ENCODE data around the gene RASAL2.
"Not testable (repeated sequence)": the region's sequence is repeated elsewhere in the genome, so short reads cannot be mapped to it uniquely, and the experiment has no call there.

The RASAL2 gene

DNA sequence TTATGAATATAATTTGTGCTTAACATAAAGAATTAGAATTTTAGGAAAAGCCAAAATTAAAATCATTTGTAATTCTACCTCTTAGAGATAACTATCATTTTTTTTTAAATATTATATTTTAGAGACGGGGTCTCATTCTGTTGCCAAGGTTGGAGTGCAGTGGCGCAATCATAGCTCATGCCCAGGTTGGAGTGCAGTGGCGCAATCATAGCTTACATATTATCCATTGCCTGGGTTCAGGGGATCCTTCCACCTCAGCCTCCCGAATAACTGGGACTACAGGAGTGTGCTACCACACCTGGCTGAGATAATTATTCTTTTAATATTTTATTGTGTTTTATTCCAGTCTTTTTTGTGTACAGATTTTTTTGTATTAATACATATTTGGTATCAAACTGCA, 8.3 kb downstream of the RASAL2 start:
- Histone ChIP-seq H3K4me1 (ENCODE audit: control insufficient read depth, insufficient read depth, low read length) (peaks cover 15% of the 10 kb centered on the region), H3K27ac (ENCODE audit: low read depth, low read length) (no peak overlapping the region), H3K27me3 (ENCODE audit: control insufficient read depth, insufficient read depth, low read length) (no peaks in the 10 kb centered on the region), H3K9ac (ENCODE audit: low read length) (no peak overlapping the region), H3K36me3 (ENCODE audit: control insufficient read depth, insufficient read depth, low read length) (no peaks in the 10 kb centered on the region), H3K4me3 (ENCODE audit: low read length) (no peak overlapping the region)

- Histone ChIP-seq H3K27me3 (ENCODE audit: control insufficient read depth, insufficient read depth, low read length) (no peaks in the 10 kb centered on the region), H3K4me3 (ENCODE audit: low read length) (no peak overlapping the region), H3K9ac (ENCODE audit: low read length) (no peak overlapping the region), H3K27ac (ENCODE audit: low read depth, low read length) (no peak overlapping the region), H3K36me3 (ENCODE audit: control insufficient read depth, insufficient read depth, low read length) (no peaks in the 10 kb centered on the region), H3K4me1 (ENCODE audit: control insufficient read depth, insufficient read depth, low read length) (no peaks in the 10 kb centered on the region)
Observed at GRCh38 chr1:178107823-178108222, 13.9 kb downstream of the RASAL2 start.

DNA sequence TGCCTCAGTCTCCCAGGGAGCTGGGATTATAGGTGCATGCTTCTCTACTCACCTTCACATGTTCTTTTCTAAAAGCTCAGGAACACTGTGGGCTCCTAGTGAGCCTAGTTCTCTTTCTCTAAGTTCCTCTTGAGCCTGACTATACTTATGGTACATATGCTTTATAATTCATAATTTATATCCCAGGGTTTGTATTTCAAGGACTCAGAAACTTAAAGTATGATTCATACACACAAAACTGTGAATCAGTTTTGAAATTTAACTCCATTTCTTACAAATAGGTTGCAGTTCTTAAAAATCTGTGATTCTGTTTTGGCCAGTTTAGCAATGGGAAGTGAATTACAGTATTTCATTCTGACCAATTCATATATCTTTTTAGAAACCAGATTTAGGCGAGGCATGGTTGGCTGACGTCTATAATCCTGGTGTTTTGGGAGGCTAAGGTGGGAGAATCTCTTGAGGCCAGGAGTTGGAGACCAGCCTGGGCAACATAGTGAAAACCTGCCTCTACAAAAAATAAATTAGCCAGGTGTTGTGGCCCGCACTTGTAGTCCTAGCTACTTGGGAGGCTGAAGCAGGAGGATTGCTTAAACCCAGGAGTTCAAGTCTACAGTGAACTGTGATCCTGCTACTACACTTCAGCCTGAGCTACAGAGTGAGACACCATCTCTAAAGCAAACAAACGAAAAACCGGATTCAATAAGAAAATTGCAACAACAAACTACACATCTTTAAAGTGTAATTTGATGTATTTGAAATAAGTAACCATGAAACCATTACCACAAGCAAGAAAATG, 15.6 kb downstream of the RASAL2 start:
- H3K27me3 ChIP-seq (ENCODE audit: control insufficient read depth, insufficient read depth, low read length): no peaks in the 10 kb centered on the region
- H3K9ac ChIP-seq (ENCODE audit: low read length): no peak overlapping the region
- no peaks in the 10 kb centered on the region for H3K4me1 ChIP-seq (ENCODE audit: control insufficient read depth, insufficient read depth, low read length)
- H3K4me3 ChIP-seq (ENCODE audit: low read length): no peak overlapping the region
- no peak overlapping the region for H3K27ac ChIP-seq (ENCODE audit: low read depth, low read length)
- no peaks in the 10 kb centered on the region for H3K36me3 ChIP-seq (ENCODE audit: control insufficient read depth, insufficient read depth, low read length)

- Histone ChIP-seq H3K27ac (ENCODE audit: low read depth, low read length) (no peak overlapping the region), H3K4me1 (ENCODE audit: control insufficient read depth, insufficient read depth, low read length) (no peaks in the 10 kb centered on the region), H3K36me3 (ENCODE audit: control insufficient read depth, insufficient read depth, low read length) (no peaks in the 10 kb centered on the region), H3K4me3 (ENCODE audit: low read length) (no peak overlapping the region), H3K27me3 (ENCODE audit: control insufficient read depth, insufficient read depth, low read length) (no peaks in the 10 kb centered on the region), H3K9ac (ENCODE audit: low read length) (no peak overlapping the region)
Observed at GRCh38 chr1:178115260-178115659, 21.4 kb downstream of the RASAL2 start.

GRCh38 chr1:178118524-178118923, 24.6 kb downstream of the RASAL2 start:
- no peaks in the 10 kb centered on the region for H3K36me3 ChIP-seq (ENCODE audit: control insufficient read depth, insufficient read depth, low read length)
- no peaks in the 10 kb centered on the region for H3K4me1 ChIP-seq (ENCODE audit: control insufficient read depth, insufficient read depth, low read length)
- H3K27ac ChIP-seq (ENCODE audit: low read depth, low read length): no peak overlapping the region
- H3K27me3 ChIP-seq (ENCODE audit: control insufficient read depth, insufficient read depth, low read length): no peaks in the 10 kb centered on the region
- H3K4me3 ChIP-seq (ENCODE audit: low read length): no peak overlapping the region
- H3K9ac ChIP-seq (ENCODE audit: low read length): no peak overlapping the region

DNA sequence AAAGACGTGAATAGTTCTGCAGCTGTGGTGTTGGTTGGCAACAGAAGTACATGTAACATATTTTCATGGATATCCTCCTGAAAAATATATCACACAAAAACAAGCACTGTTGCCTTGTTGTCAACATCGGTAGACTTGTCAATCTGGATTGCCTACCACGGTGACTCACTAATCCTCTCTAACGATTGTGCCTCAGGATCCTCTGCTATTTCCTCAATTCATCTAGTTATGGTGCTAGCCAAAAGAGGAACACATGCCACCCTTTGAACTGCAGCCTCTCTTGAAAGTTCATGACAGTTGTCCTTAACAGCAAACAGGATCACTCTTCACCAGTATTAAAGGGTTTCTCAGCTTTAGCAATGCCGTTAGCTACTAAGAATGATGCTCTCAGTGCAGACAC, 25.7 kb downstream of the RASAL2 start:
- Histone ChIP-seq H3K36me3 (ENCODE audit: control insufficient read depth, insufficient read depth, low read length) (no peaks in the 10 kb centered on the region), H3K4me3 (ENCODE audit: low read length) (no peak overlapping the region), H3K4me1 (ENCODE audit: control insufficient read depth, insufficient read depth, low read length) (no peaks in the 10 kb centered on the region), H3K27ac (ENCODE audit: low read depth, low read length) (no peak overlapping the region), H3K9ac (ENCODE audit: low read length) (no peak overlapping the region), H3K27me3 (ENCODE audit: control insufficient read depth, insufficient read depth, low read length) (no peaks in the 10 kb centered on the region)

DNA sequence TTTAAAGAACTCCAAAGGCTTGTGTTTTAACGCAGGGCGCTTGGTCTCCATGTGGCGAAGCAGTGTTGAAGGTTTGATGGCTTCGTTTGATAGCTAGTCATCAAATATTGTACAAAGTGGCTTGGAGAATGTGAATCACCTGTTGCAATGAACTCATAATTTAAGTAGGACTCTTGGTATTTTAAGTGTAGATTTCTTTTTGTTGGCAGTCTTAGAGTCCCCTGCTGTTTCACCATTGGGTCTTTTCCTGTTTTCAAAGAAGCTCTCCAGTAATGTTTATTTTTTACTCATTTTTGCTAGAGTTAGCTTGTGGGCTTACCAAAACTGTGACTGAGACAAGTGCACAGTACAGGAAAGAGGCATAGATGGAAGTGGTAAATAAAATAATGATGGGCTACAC, 26.2 kb downstream of the RASAL2 start:
- Histone ChIP-seq H3K9ac (ENCODE audit: low read length) (no peak overlapping the region), H3K36me3 (ENCODE audit: control insufficient read depth, insufficient read depth, low read length) (no peaks in the 10 kb centered on the region), H3K27ac (ENCODE audit: low read depth, low read length) (no peak overlapping the region), H3K27me3 (ENCODE audit: control insufficient read depth, insufficient read depth, low read length) (no peaks in the 10 kb centered on the region), H3K4me3 (ENCODE audit: low read length) (no peak overlapping the region), H3K4me1 (ENCODE audit: control insufficient read depth, insufficient read depth, low read length) (no peaks in the 10 kb centered on the region)

DNA sequence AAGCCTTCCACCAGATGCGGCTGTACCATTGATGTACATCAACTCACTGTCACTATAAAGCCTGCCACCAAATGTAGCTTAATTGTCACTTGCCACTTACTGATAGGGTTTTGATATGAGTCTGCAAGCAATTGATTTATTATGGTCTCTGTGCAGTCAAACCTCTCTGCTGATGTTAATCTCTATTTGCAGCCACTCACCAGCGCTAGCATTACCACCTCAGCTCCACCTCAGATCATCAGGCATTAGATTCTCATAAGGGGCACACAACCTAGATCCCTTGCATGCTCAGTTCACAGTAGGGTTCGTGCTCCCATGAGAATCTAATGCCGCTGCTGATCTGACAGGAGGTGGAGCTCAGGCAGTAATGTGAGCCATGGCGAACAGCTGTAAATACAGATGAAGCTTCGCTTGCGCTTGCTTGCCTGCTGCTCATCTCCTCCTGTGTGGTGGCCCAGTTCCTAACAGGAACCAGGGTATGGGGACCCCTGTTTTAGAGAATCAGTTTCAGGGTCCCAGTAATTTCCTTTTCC, 26.7 kb downstream of the RASAL2 start:
- not testable (repeated sequence) for H3K27ac ChIP-seq (ENCODE audit: low read depth, low read length); H3K27me3 ChIP-seq (ENCODE audit: control insufficient read depth, insufficient read depth, low read length); H3K9ac ChIP-seq (ENCODE audit: low read length); H3K4me3 ChIP-seq (ENCODE audit: low read length); H3K4me1 ChIP-seq (ENCODE audit: control insufficient read depth, insufficient read depth, low read length); H3K36me3 ChIP-seq (ENCODE audit: control insufficient read depth, insufficient read depth, low read length)

DNA sequence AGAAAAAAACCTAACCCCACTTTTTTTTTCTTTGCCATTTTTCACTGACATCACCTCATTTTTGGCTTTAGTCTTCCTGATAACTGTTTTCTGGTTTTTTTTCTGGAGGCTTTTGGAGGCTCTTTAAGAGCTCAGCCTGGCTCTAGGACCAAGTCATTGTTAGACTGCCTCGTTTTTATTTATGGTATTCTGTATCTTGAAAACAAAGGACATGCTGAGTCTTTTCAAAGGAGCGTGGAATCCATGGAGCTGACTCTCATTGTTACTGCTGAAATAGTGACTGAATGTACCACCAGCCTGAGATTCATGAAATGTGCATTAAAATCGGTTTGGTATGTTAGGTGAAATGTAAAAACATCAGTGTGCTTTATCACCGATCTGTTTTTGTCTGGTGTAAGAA, 28.0 kb downstream of the RASAL2 start:
- H3K27ac ChIP-seq (ENCODE audit: low read depth, low read length): no peak overlapping the region
- H3K4me1 ChIP-seq (ENCODE audit: control insufficient read depth, insufficient read depth, low read length): no peaks in the 10 kb centered on the region
- H3K4me3 ChIP-seq (ENCODE audit: low read length): no peak overlapping the region
- no peaks in the 10 kb centered on the region for H3K36me3 ChIP-seq (ENCODE audit: control insufficient read depth, insufficient read depth, low read length)
- no peaks in the 10 kb centered on the region for H3K27me3 ChIP-seq (ENCODE audit: control insufficient read depth, insufficient read depth, low read length)
- no peak overlapping the region for H3K9ac ChIP-seq (ENCODE audit: low read length)

DNA sequence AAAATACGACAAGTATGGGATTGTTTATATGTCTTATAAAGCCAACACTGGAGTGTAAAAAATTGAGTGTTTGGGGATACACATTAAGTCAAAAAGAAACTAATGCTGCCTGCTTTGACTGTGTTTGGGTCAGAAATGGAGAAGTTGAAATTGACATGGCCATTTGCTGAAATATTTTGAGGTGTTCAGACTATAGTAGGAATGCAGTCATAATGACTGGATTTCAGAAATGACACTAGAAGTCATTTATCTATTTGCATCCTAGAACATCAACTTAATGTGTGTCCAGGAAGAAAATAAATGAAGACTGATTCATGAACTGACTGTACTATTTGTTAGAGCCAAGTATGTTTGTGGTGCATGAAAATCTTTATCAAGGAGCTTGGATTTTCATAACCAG, 28.4 kb downstream of the RASAL2 start:
- H3K4me3 ChIP-seq (ENCODE audit: low read length): no peak overlapping the region
- no peak overlapping the region for H3K9ac ChIP-seq (ENCODE audit: low read length)
- no peak overlapping the region for H3K27ac ChIP-seq (ENCODE audit: low read depth, low read length)
- H3K36me3 ChIP-seq (ENCODE audit: control insufficient read depth, insufficient read depth, low read length): no peaks in the 10 kb centered on the region
- no peaks in the 10 kb centered on the region for H3K27me3 ChIP-seq (ENCODE audit: control insufficient read depth, insufficient read depth, low read length)
- no peaks in the 10 kb centered on the region for H3K4me1 ChIP-seq (ENCODE audit: control insufficient read depth, insufficient read depth, low read length)

GRCh38 chr1:178124115-178124514, 30.2 kb downstream of the RASAL2 start:
- Histone ChIP-seq H3K36me3 (ENCODE audit: control insufficient read depth, insufficient read depth, low read length) (no peaks in the 10 kb centered on the region), H3K27ac (ENCODE audit: low read depth, low read length) (no peak overlapping the region), H3K9ac (ENCODE audit: low read length) (no peak overlapping the region), H3K27me3 (ENCODE audit: control insufficient read depth, insufficient read depth, low read length) (no peaks in the 10 kb centered on the region), H3K4me3 (ENCODE audit: low read length) (no peak overlapping the region), H3K4me1 (ENCODE audit: control insufficient read depth, insufficient read depth, low read length) (no peaks in the 10 kb centered on the region)

GRCh38 chr1:178126261-178126660, 32.4 kb downstream of the RASAL2 start:
- Histone ChIP-seq H3K27ac (ENCODE audit: low read depth, low read length) (no peak overlapping the region), H3K27me3 (ENCODE audit: control insufficient read depth, insufficient read depth, low read length) (no peaks in the 10 kb centered on the region), H3K36me3 (ENCODE audit: control insufficient read depth, insufficient read depth, low read length) (no peaks in the 10 kb centered on the region), H3K9ac (ENCODE audit: low read length) (no peak overlapping the region), H3K4me1 (ENCODE audit: control insufficient read depth, insufficient read depth, low read length) (no peaks in the 10 kb centered on the region), H3K4me3 (ENCODE audit: low read length) (no peak overlapping the region)

DNA sequence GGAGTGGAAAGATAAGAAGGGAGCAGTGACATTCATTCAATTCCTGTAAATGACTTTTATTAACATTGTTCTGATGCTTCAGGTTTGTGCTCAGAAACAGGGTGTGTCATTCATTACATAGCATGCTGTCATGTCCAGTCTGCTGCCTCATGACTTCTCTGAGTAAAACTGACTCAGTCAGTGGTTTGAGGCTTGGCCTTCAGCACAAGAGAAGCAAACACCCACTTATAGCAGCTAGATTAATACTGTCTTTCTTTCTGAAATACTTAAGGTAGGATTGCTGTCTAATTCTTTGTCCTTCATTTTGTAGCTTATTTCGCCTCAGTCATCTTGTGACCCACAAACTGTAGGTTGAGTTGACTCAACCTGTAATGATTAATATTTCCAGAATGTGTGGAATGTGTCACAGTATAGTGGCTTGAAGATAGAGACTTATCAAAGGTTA, 32.9 kb downstream of the RASAL2 start:
- Histone ChIP-seq H3K27me3 (ENCODE audit: control insufficient read depth, insufficient read depth, low read length) (no peaks in the 10 kb centered on the region), H3K4me3 (ENCODE audit: low read length) (no peak overlapping the region), H3K4me1 (ENCODE audit: control insufficient read depth, insufficient read depth, low read length) (no peaks in the 10 kb centered on the region), H3K36me3 (ENCODE audit: control insufficient read depth, insufficient read depth, low read length) (no peaks in the 10 kb centered on the region), H3K27ac (ENCODE audit: low read depth, low read length) (no peak overlapping the region), H3K9ac (ENCODE audit: low read length) (no peak overlapping the region)
